Measurements from ENCODE around the gene BCL2L12.
A peak's percentile ranks its signal among the peaks of the same experiment; 100 is the strongest.

The BCL2L12 gene

GRCh38 chr19:49665036-49665350, 740 bp upstream of the BCL2L12 start:
- no peak for DNase-seq

- no peak for DNase-seq
Measured at GRCh38 chr19:49666120-49666444, 349 bp downstream of the BCL2L12 start.

GRCh38 chr19:49667473-49667872, 1.7 kb downstream of the BCL2L12 start:
- no peak for DNase-seq

DNA sequence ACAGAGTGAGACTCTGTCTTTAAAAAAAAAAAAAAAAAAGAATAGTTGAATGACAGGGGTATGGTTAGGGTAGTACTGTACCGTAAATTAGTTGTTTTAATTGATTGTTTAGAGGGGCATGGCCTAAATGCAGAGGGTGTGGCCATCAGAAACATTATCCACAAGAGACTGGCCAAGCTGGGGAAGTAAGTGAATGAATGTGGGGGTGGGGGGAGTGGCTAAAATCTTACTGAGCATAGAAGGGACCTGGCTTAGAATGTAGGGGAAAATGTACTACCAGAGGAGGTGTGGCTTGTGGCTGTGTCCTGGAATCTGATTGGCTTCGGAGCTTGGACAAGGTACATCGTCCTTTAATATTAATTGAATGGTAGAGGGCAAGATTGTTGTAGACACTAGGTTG, 3.8 kb downstream of the BCL2L12 start:
- DNase-seq, result no peak

- peak; percentile 64 to 67 for DNase-seq
Measured at GRCh38 chr19:49672131-49672919, 6.6 kb downstream of the BCL2L12 start.

- peak; percentile 90 to 91 for DNase-seq
Measured at GRCh38 chr19:49676136-49676783, 10.5 kb downstream of the BCL2L12 start.

- peak; percentile 99 to 100 for DNase-seq
Measured at GRCh38 chr19:49676784-49677230, 11.1 kb downstream of the BCL2L12 start.

DNA sequence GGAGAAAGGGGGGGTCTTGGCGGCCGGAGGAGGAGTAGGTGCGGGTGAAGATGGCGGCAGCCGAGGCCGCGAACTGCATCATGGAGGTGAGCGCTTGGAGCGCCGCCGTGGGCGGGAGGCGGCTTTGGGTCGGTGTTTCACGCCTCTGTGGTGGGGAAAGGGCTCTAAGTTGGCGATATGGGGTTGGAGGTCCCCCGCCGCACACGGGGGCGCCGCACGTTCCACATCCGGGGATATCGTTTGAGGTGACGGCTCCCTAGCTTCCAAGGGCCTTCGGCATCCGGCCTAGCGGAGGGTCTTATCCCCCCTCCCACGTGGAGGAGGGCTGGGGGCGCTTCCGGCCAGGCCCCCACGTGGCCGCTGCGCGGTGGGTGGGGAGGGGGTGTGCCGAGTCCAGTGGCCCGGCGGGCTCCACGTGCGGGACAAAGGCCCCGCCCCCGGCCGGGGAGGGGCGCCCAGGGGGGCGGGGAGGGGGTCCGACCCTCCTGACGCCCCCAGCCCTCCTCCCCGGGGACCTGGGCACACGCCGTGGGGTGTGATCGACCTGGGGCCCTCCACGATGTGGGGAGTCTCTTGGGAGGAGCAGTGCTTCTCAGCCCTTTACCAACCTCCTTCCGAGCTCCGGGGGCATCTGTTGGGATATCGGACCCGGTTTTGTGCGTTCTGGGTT, 11.6 kb downstream of the BCL2L12 start, which contains the start of gene PRMT1:
PRMT1 (plus strand) TSS at position 41 of the 670 bp plus-strand sequence; CDS start at position 51, 10 bp downstream.
- DNase-seq, result peak; percentile 38 to 60

DNA sequence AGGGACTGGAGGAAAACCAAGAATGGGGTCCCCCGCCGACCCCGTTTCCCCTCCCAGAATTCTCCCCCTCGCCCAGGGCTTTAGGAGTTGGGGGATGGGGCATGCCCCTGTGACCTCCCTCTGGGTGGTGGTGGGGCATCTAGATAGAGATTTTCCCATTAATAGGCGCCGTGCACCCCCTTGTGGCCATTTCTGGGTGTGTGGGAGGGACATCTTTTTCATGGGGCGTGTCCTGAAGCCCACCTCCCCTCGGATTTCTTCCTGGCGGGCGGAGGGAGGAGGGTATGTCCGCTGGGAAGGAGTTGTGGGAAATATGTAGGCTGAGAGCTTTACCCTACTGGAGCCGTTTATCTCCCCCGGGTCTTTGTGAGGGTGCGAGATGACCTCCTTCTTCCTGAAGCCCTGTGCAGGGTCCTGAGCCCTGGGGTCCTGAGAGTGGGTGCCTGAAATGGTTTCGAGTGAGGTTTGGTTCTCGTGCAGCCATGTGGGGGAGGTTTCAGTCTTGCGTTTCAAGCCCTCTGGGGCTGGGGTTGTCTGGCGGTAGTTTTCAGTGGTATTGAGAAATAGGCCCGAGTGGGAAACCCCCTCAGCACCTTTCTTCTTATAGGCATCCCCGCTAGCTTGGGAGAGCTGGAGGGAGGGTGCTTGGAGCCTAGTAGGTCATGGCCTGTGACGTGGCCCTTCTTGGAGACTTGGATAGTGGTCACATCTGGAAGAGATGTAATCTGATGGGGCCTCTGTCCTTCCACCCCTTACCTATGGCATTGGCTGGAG, 12.4 kb downstream of the BCL2L12 start:
- peak; percentile 53 to 64 for DNase-seq

DNA sequence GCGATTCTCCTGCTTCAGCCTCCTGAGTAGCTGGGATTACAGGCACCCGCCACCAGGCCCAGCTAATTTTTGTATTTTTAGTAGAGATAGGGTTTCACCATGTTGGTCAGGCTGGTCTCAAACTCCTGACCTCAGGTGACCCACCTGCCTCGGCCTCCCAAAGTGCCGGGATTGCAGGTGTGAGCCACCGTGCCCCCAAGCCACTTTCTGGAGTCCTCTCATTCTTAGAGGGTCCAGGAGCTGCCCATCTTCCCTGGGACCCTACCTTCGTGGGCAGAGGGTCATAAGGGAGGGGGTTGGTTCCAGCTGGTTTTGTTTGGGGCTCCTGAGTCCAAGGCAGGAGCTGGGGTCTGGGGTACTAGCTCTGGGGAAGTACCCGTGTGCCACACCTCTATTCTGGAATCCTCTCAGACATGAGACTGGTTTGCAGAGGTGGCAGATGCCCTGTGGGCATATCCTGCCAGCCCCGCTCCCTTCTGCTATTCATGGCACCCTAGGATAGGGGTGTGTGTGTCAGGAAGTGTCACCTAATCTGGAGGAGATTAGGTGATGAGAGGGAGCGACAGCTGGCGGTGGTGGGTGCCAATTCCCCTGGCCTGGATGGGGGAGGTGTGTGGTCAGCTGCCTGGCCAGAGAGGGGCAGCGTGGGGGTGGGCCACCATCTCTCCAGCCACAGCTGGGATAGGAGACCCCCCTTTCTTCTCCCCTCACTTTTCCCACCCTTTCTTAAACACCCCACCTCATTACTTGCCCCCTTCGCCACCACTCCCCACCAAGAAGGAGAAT, 13.4 kb downstream of the BCL2L12 start:
- DNase-seq, result peak in 1 of 2 experiments; percentile 27

DNA sequence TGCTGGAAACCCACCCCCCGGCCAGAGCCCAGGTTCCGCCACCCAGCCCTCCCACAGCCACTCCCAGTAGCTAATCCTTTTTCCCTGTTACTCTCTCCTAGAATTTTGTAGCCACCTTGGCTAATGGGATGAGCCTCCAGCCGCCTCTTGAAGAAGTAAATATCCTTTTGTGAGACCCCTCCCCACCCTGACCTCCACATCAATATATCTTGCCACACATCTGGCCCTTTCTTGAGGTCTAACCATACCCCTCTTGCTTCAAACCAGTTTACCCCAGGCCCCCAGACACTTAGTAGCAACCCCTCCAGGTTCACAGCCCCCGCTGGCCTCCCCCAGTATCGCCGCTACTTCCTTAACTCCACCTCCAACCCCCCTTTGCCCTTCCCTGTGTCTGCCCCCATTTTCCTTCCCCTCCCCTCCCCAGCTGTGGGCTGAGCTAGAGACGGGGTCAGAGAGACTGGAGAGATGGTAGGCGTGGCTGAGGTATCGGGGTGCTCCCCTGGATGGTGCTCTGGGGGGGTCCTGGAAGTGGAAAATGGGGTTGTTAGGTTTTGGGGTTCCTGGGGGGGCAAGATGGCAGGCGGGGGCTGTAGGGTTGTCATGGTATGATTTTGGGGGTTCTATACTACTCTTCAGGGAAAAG, 14.2 kb downstream of the BCL2L12 start:
- no peak for DNase-seq

DNA sequence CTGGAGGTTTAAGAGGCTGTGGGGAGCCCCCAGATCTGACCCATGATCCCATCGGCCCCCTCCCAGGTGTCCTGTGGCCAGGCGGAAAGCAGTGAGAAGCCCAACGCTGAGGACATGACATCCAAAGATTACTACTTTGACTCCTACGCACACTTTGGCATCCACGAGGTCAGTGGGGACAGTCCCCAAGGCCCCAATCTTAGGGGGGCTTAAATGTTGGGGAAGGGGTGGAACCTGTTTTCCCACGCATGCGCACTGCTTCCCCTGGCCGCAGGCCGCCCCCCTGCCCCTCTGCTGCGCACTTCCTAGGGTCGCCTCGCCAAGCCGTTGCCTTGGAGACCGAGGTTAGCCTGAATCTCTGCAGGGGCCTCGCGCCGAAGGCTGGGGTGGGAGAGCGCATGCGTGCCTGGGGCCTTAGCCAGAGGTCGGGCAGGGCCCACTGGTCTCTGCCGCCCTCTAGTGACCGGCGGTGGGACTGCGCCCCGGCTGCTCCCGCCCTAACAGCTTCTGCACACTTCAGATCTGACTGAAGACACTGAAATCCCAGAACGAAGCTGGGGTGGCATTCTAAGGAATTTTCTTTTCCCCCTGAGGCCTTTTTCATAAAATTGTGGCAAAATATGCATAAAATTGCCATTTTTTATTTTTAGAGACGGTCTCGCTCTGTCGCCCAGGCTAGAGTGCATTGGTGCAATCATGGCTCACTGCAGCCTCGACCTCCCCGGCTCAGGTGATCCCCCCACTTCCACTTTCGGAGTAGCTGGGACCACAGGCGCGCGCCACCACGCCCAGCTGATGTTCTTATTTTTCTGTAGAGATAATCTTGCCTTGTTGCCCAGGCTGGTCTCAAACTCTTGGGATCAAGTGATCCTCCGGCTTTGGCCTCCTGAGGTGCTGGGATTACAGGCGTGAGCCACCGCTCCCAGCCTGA, 15.0 kb downstream of the BCL2L12 start:
- DNase-seq, result peak; percentile 83 to 93

- no peak for DNase-seq
Measured at GRCh38 chr19:49681830-49682229, 16.1 kb downstream of the BCL2L12 start.

DNA sequence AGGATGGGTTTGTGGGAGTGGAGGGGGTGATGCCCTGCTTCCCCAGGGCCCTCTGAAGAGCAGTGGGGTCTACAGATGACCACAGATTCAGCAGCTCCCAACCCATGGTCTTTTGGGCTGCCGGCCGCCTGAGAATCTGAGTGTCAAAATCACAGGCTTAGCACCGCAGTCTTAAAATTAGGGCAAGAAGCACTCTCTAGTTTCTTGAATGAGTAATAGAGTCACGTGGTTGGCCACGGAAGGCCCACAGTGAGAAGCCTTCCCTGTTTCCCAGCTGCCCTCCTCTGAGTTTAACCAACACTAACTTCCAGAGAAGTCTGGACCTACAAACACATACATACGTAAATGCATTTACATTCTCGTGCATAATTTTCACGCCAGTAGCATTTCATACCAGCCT, 16.5 kb downstream of the BCL2L12 start:
- no peak for DNase-seq

- no peak for DNase-seq
Measured at GRCh38 chr19:49683814-49684250, 18.1 kb downstream of the BCL2L12 start.

DNA sequence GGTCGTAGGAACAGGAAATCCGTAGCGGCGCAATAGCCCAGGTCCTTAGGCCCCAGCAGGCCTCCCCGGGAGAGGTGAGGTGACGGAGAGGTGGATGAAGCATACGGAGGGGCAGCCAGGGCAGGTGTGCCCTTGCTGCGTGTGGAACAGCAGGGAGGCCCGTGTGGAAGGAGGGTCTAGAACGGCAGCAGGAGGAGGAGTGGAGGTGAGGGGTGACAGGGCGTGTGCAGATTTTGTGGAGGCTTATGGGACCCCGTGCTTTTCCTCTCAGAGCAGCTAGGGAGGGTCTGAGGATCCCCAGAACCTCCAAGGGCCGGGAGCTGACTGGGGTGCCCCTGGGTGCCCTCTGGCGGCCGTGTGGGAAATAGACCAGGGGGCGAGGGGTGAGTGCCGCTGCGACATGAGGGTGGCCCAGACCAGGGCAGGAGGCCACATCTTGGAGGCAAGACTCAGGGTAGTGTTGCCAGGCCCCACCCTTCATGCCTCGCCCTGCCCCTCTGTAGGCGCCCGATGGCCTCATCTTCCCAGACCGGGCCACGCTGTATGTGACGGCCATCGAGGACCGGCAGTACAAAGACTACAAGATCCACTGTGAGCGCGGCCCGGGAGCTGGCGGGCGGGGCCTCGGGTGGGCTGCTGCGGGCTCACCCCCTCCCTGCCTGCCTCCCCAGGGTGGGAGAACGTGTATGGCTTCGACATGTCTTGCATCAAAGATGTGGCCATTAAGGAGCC, 18.7 kb downstream of the BCL2L12 start:
- DNase-seq, result no peak

DNA sequence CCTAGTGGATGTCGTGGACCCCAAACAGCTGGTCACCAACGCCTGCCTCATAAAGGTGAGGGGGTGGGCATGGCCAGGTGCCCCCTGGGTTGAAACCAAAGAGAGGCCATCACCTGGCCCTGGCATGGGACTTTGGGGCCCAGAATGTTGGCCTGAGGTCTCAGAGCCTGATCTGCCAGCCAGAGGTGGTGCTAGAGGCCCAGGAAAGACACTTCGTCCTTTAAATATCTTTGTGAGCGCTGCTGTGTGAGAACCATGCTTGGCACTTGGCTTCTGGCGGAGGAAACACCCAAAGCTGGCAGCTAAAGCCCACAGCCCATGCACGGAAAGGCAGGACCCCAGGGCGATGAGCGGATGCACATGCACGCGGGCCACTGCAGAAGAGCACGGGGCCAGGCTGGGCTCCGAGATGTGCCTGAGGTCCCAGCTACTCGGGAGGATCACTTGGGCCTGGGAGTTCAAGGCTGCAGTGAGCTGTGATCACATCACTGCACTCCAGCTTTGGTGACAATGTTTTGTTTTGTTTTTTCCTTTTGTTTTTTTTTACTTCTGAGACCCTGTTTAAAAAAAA, 19.3 kb downstream of the BCL2L12 start:
- no peak for DNase-seq

GRCh38 chr19:49685845-49686332, 20.2 kb downstream of the BCL2L12 start:
- DNase-seq, result no peak

DNA sequence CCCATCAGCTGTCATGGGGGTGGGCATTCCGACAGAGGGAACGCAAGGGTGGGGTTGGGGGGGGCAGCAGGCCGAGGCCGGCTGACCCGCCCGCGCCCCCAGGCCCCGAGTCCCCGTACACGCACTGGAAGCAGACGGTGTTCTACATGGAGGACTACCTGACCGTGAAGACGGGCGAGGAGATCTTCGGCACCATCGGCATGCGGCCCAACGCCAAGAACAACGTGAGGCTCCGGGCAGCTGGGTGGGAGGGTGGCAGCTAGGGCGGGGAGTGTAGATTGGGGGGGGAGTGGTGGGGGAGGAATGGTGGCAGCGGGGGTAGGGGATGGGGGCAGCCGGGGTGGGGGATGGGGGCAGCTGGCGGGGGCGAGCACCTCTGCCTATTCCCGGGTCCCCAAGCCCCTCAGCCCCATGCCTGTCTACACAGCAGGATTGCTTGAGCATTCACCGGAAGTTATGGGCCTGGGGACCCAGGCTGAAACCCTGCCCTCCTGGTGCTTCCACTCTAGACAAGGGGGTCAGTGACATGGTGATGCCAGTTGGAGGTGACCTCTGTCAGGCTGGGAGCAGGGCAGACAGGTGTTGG, 20.9 kb downstream of the BCL2L12 start:
- no peak for DNase-seq

Data from NCI-H2081 (cell line).